HG02642 (cell line): ENCODE measurements around the gene ADAMTS2.

Experiments used
- ATAC-seq: cut with Tn5 transposase; IDR thresholded peaks from one replicate; pipeline ENCODE4 v1.9.1; 2021; ENCODE audit warnings: mild to moderate bottlenecking; ENCODE audit not compliant: unreplicated experiment, poor library complexity

Gene ADAMTS2

GRCh38 chr5:179345433-179346321, at the start of gene ADAMTS2:
Gene ADAMTS2 (minus strand): TSS chr5:179345461. CDS start chr5:179345328, 133 bp downstream.
- ATAC-seq, result no peak

DNA sequence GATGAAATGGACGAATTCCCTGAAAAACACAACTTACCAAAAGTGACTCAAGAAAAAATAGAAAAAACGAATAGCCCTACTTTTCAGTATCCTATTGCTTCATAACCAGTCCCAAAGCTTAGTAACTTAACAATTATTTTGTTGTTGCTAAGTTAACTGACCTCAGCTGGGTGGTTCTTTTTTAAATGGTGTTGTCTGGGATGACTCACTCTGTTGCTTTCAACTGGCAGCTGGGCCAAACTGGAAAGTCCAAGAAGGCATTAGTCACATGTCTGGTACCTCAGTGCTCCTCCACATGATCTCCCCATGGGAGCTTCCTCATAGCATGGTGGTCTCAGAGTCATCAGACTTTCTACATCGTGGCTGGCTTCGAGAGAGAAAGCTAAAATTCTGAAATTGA, 47.8 kb upstream of the ADAMTS2 start:
- ATAC-seq, result no peak

DNA sequence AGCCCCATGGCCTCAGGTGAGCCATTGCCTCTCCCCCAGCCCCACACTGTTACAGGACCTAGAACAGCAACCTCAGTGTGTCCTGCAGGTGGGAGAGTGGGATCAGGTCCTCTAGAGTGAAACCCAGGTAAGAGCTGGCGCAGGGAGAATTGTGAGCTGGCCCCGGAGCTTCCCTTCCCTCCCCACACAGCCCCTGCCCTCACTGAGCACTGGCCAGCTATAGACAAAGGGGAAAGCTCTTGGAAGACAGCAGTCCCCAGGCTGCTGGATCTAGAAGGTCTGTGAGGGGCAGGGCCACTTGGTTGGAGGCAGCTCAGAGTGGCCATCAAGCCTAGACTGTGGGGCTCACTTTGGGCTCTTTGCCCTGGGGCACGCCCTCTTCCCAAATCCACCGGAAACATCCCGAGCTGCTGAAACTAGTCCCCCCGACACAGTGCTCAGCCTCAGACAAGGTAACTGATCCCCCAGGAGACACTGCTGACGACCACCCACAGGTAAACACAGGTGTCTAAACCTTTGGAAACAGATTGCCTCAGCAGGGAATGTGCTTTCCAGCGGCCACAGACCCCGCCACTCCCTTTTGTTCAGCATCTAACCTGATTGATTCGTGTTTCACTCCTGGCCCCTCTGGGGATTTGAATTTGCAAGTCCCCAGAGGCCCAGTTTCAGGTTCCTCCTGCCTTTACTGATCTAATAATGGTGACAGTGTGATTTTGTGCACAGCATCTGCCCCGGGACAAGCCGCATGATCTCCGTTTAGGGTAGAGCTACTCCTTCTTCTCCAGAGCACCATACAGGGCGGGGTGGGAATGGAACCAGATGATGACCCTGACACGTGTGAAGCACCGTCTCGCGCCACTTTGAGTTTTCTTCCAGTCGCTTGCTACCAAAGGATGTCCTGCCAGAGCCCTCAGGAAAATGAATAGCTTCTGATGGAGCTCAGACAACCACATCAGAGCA, 42.2 kb upstream of the ADAMTS2 start:
- ATAC-seq, result no peak

- ATAC-seq, result no peak
Measured at GRCh38 chr5:179385914-179386313, 40.7 kb upstream of the ADAMTS2 start.

DNA sequence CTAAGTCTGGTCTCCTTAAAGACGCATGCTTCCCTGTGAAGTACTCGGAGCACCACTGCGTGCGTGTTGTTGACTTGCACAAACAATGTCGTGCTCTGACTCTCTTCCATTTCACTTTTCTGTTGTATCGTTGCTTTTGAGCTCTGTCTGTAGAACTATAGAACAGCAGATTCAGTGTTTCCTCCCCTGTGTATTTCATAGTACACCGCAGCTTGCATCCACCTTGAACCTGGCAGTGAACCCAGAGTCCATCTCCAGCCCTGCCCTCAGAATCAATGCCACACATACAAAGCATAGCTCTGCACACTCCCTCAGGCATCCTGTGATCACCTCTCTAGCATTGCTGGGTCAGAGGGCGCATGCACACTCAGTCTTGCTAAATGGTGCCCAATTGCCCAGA, 37.2 kb upstream of the ADAMTS2 start:
- no peak for ATAC-seq

GRCh38 chr5:179381691-179382090, 36.4 kb upstream of the ADAMTS2 start:
- ATAC-seq, result no peak

GRCh38 chr5:179380211-179381035, 35.2 kb upstream of the ADAMTS2 start:
- no peak for ATAC-seq

- no peak for ATAC-seq
Measured at GRCh38 chr5:179379321-179379890, 34.1 kb upstream of the ADAMTS2 start.

DNA sequence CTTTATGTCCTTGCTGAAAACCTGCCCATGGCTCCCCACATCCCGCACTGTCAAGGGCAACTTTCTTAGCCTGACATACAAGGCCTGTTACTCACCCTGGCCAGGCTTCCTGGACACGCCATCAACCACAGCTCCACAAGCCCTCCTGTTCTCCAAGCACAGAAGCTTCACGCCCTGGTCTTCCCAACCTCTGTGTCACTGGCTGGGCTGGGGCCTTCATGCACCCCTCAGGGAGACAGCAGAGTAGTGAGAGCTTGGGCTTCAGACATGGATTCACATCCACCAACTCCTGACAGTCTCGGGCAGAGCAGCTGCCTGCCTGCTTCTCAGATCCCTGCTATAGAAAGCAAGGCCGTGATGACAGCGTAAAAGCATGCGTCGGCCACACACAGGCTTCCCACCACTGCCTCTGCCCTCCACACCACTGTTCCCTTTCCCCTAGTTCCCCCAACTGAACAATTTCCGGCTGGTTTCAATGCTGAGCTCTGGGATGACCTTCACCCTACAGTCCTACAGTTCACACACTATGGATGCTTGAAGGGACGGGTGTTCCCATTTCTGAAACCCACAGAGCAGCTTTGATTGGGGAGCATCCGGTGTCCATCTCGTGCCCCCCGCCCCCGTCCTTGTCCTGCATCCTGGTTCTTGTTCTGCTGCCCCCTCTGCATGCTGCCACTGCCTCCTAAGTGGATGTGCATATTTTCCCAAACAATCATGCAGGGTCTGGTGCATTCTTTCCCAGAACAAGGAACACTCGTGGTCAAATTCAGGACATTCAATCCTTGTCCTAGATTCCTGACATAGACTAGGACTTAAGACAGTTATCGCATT, 33.4 kb upstream of the ADAMTS2 start:
- ATAC-seq, result no peak

GRCh38 chr5:179378116-179378440, 32.8 kb upstream of the ADAMTS2 start:
- ATAC-seq, result no peak

DNA sequence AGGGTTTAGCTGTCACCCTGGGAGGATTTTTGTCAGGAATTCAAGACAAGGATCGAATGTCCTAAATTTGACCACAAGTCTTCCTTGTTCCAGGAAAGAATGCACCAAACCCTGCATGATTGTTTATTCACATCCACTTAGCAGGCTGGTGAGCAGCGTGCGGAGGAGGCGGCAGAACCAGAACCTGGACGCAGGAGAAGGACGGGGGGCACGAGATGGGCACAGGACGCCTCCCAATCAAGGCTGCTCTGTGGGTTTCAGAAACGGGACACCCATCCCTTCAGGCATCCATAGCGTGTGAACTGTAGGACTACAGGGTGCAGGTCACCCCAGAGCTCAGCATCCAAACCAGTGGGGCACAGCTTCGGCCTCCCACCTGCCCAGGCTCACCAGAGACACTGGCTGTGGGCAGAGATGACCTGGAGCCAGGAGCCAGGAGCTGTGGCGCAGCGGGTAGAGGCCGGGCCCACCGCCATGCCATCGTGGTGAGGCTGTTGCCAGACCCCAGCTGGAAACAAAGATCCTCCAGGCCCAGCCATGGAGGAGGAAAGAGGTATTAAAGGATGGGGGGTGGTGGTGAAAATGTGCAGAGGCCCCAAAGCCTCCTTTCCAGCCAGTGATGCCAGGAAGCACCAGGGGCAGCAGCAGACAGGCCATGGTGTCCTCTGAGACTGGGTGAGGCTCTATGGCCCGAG, 32.3 kb upstream of the ADAMTS2 start:
- ATAC-seq, result no peak

- ATAC-seq, result no peak
Measured at GRCh38 chr5:179376701-179377420, 31.6 kb upstream of the ADAMTS2 start.

DNA sequence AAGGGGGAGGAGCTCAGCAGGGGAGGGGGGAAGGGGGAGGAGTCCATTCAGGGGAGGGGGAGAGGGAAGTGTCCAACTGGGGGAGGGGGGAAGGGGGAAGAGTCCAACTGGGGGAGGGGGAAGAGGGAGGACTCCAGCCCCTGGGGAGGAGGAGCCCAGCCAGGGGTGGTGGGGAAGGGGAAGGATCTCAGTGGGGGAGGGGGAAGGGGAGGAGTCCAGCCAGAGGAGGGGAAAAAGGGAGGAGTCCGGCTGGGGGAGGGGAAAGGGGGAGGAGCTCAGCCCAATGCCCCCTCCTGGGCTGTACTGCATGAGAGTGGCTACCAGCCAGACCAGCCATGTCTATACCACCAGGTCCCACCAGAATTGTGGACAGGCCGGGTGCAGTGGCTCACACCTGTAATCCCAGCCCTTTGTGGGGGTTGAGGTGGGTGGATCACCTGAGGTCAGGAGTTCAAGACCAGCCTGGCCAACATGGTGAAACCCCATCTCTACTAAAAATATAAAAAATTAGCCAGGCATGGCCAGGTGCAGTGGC, 30.6 kb upstream of the ADAMTS2 start:
- no peak for ATAC-seq

DNA sequence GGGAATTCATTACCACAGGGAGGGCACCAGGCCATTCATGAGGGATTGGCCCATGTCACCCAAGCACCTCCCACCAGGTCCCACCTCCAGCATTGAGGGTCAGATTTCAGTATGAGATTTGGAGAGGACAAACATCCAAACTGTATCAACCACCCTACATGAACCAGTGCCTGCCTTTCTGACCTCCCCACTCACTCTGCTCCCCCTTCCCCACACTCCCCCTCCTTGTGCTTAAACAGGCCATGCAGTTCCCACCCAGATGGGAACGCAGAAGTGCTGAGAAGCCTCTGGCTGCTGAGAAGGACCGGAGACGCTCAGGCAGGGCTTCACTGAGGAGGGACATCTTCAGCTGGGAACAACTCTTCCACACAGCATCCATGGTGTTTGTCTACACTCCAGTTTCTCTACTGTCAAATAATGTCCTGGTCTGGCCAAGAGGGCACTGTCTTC, 30.0 kb upstream of the ADAMTS2 start:
- ATAC-seq, result no peak

DNA sequence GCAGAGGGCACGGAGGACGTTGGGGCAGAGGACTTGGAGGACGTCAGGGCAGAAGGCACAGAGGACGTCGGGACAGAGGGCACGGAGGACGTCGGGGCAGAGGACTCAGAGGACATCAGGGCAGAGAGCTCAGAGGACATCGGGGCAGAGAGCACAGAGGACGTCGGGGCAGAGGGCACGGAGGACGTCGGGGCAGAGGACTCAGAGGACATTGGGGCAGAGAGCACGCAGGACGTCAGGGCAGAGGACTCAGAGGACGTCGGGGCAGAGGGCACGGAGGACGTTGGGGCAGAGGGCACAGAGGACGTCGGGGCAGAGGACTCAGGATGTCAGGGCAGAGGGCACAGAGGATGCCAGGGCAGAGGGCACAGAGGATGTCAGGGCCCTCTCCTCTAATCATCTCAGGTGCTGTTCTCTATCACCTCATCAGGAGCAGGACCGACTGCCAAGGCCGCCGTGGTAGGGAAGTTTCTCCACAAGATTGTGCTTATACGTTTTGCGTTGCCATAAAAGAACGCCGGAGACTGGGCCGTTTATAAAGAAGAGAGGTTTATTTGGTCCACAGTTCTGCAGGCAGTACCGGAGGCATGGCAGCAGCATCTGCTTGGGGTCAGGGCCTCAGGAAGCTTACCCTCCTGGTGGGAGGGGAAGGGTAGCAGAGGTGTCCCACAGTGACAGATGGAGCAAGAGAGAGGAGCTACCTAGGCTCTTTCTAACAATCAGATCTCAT, 29.4 kb upstream of the ADAMTS2 start:
- ATAC-seq, result no peak

DNA sequence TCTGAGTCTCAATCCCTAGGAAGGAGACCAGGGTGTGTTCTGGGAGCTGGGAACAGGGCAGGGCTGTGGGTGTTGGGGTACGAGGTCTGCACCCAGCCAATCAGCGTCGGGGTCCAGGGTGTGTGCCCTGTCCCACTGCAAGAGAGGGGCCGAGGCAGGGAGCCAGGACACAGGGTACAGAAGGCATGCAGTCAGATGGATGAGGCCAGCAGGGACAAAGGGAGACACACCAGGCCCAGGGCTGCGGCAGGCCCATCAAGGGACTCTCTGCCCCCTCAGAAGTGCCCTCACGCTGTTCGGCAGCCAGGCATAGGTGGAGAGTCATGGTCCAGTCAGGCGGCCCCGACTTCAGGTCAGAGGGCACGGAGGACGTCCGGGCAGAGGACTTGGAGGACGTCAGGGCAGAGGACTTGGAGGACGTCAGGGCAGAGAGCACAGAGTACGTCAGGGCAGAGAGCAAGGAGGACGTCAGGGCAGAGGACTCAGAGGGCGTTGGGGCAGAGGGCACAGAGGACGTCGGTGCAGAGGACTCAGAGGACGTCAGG, 28.8 kb upstream of the ADAMTS2 start:
- ATAC-seq, result no peak
